Activated B cell treated with CpG ODN at 0.5 μM for 24 hours (primary cell): ENCODE data around the gene SREBF2. TPM values are rescaled to one million over a fixed set of nuclear protein-coding genes. Genes with fewer than 3 reads are reported as not detected.
A peak's percentile ranks its signal among the peaks of the same experiment; 100 is the strongest.

Source experiments
- ATAC-seq: fragments of 200-7000 bp; cut with Tn5 transposase; one replicate; pipeline ENCODE4 v1.10.0; 2021; ENCODE audit warnings: low read depth, mild to moderate bottlenecking, moderate library complexity
- CTCF ChIA-PET: fragments of 350-600 bp; sonication (Branson Sonifier 250); formaldehyde crosslinking; loops from one replicate; lab custom pipeline; 2021; ENCODE audit warnings: antibody characterized with exemption; lab: Charles Lee
- POLR2A ChIA-PET: fragments of 350-600 bp; sonication (Branson Sonifier 250); formaldehyde crosslinking; loops from one replicate; lab custom pipeline; 2021; ENCODE audit warnings: antibody characterized with exemption; lab: Charles Lee
- DNase-seq: peaks from one replicate; pipeline ENCODE4 v3.0.0; 2022
- H3K27ac Mint-ChIP-seq: one replicate; pipeline ENCODE4 v1.8.0; 2020; ENCODE audit warnings: mixed read lengths
- H3K27me3 Mint-ChIP-seq: one replicate; pipeline ENCODE4 v1.8.0; 2021; ENCODE audit warnings: mixed read lengths
- H3K36me3 Mint-ChIP-seq: one replicate; pipeline ENCODE4 v1.8.0; 2021; ENCODE audit warnings: low read depth, mixed read lengths
- H3K4me1 Mint-ChIP-seq: one replicate; pipeline ENCODE4 v1.8.0; 2021; ENCODE audit warnings: mixed read lengths
- H3K4me3 Mint-ChIP-seq: one replicate; pipeline ENCODE4 v1.8.0; 2020; ENCODE audit warnings: mild to moderate bottlenecking, mixed read lengths
- H3K9me3 Mint-ChIP-seq: one replicate; pipeline ENCODE4 v1.8.0; 2020; ENCODE audit warnings: mixed read lengths
- CTCF ChIP-seq: fragments of 200-600 bp; IDR thresholded peaks from one replicate; pipeline ENCODE4 v1.8.0; 2022; ENCODE audit warnings: antibody characterized with exemption, mild to moderate bottlenecking
- intact Hi-C: fragments of 100-400 bp; cut with micrococcal nuclease; formaldehyde crosslinking; loops from one replicate; pipeline ENCODE4 v1.15.1; 2024
- total RNA-seq: library from RNA; stranded (reverse); gene quantifications from 2 replicates; pipeline ENCODE4 v1.2.3, GENCODE V29; 2022

Gene SREBF2
- total RNA-seq, 1 donor from 2014 or later = 307 TPM

GRCh38 chr22:41923595-41924276 lies 90.8 kb downstream of the SREBF2 start:
- Mint-ChIP-seq H3K27me3 (no peaks in the 10 kb centered on the region), H3K9me3 (no peaks in the 10 kb centered on the region), H3K27ac (peak overlapping the region; percentile 94), H3K4me3 (peak overlapping the region; percentile 92), H3K36me3 (peaks cover 39% of the 10 kb centered on the region), H3K4me1 (peaks cover 84% of the 10 kb centered on the region)
- ATAC-seq = no peak
- no peak for DNase-seq
- intact Hi-C loops = loop anchor here (2.0 kb wide), 1 partner anchor 13 kb away; no protein-coding TSS in a partner anchor
- TF ChIP-seq CTCF = no peak
- CTCF ChIA-PET = interaction anchor here (1.4 to 11.8 kb wide), 5 partner anchors 14 to 226 kb away, joined by 3 to 258 read pairs (median 14); partner anchors contain the start of gene MEI1
- POLR2A ChIA-PET = interaction anchor here (0.6 to 14.7 kb wide), 15 partner anchors 11 to 539 kb away, joined by 3 to 1414 read pairs (median 6); partner anchors contain the start of genes CCDC134, CENPM, SHISA8 and SREBF2

GRCh38 chr22:41925783-41926460 lies 93.0 kb downstream of the SREBF2 start:
- peak; percentile 26 for TF ChIP-seq CTCF
- ATAC-seq (peak; percentile 45), DNase-seq (peak; percentile 90)
- CTCF ChIA-PET = interaction anchor here (0.7 to 11.8 kb wide), 12 partner anchors 10 to 228 kb away, joined by 3 to 258 read pairs (median 8); partner anchors contain the start of genes CCDC134, CENPM, MEI1 and SREBF2
- Mint-ChIP-seq H3K27me3 (no peaks in the 10 kb centered on the region), H3K36me3 (peaks cover 39% of the 10 kb centered on the region), H3K4me1 (peaks cover 83% of the 10 kb centered on the region), H3K9me3 (no peaks in the 10 kb centered on the region), H3K4me3 (peak overlapping the region; percentile 92), H3K27ac (peak overlapping the region; percentile 94)
- intact Hi-C loops = loop anchor here (1.0 to 2.0 kb wide), 3 partner anchors 10 to 15 kb away; no protein-coding TSS in a partner anchor
- POLR2A ChIA-PET = interaction anchor here (0.5 to 14.7 kb wide), 27 partner anchors 11 to 815 kb away, joined by 3 to 1414 read pairs (median 6); partner anchors contain the start of genes CENPM, DESI1, SHISA8 and SMDT1

GRCh38 chr22:41927813-41928212 lies 94.9 kb downstream of the SREBF2 start:
- intact Hi-C loops = no loop called here
- peak overlapping the region; percentile 94 for H3K27ac Mint-ChIP-seq
- H3K27me3 Mint-ChIP-seq = no peaks in the 10 kb centered on the region
- H3K4me1 Mint-ChIP-seq = peaks cover 84% of the 10 kb centered on the region
- H3K9me3 Mint-ChIP-seq = no peaks in the 10 kb centered on the region
- no peak for DNase-seq
- ChIA-PET POLR2A (interaction anchor here (4.8 to 14.7 kb wide), 5 partner anchors 7 to 96 kb away, joined by 51 to 1414 read pairs (median 141); partner anchors contain the start of genes SHISA8 and SREBF2), CTCF (interaction anchor here (11.8 kb wide), 1 partner anchor 10 kb away, joined by 258 read pairs; no protein-coding TSS in a partner anchor)
- ATAC-seq = no peak
- no peak for TF ChIP-seq CTCF
- peak overlapping the region; percentile 82 for H3K4me3 Mint-ChIP-seq
- H3K36me3 Mint-ChIP-seq = peaks cover 28% of the 10 kb centered on the region

- intact Hi-C loops = no loop called here
- ATAC-seq (no peak), DNase-seq (no peak)
- Mint-ChIP-seq H3K27ac (peak overlapping the region; percentile 94), H3K4me3 (peak overlapping the region; percentile 82), H3K36me3 (peaks cover 19% of the 10 kb centered on the region), H3K27me3 (no peaks in the 10 kb centered on the region), H3K9me3 (no peaks in the 10 kb centered on the region), H3K4me1 (peaks cover 84% of the 10 kb centered on the region)
- ChIA-PET CTCF (interaction anchor here (0.6 to 11.8 kb wide), 2 partner anchors 9 to 12 kb away, joined by 3 to 258 read pairs; no protein-coding TSS in a partner anchor), POLR2A (interaction anchor here (0.6 to 14.7 kb wide), 7 partner anchors 8 to 1074 kb away, joined by 3 to 1414 read pairs (median 51); partner anchors contain the start of genes SHISA8 and SREBF2)
- TF ChIP-seq CTCF = no peak
Observed at GRCh38 chr22:41928593-41929417, 95.9 kb downstream of the SREBF2 start.
